Stimulated activated CD8-positive, alpha-beta memory T cell treated with anti-CD3 and anti-CD28 coated beads, Interleukin-15, amount 100 ng/mL, for 1 hour (primary cell): ENCODE results near the gene DLG4.

Experiments used
- DNase-seq: peaks from one replicate; pipeline ENCODE4 v3.0.0-alpha.2; 2020; ENCODE audit warnings: low read depth

DLG4 gene

GRCh38 chr17:7229504-7229903 is 9.9 kb upstream of the DLG4 start:
- no peak for DNase-seq

- no peak for DNase-seq
Observed at GRCh38 chr17:7228920-7229319, 9.3 kb upstream of the DLG4 start.

GRCh38 chr17:7226721-7227710 is 7.4 kb upstream of the DLG4 start:
- DNase-seq, result no peak

- DNase-seq, result no peak
Observed at GRCh38 chr17:7225711-7226331, 6.2 kb upstream of the DLG4 start.

GRCh38 chr17:7224661-7225111 is 5.0 kb upstream of the DLG4 start:
- DNase-seq, result no peak

- DNase-seq, result no peak
Observed at GRCh38 chr17:7224110-7224509, 4.5 kb upstream of the DLG4 start.

GRCh38 chr17:7223375-7223774 is 3.7 kb upstream of the DLG4 start:
- no peak for DNase-seq

GRCh38 chr17:7222972-7223292 is 3.3 kb upstream of the DLG4 start:
- no peak for DNase-seq

GRCh38 chr17:7222093-7222971 is 2.7 kb upstream of the DLG4 start:
- no peak for DNase-seq

- no peak for DNase-seq
Observed at GRCh38 chr17:7221278-7222092, 1.8 kb upstream of the DLG4 start.

GRCh38 chr17:7220593-7221277 is 1.1 kb upstream of the DLG4 start:
- no peak for DNase-seq

- no peak for DNase-seq
Observed at GRCh38 chr17:7219229-7219811, 316 bp downstream of the DLG4 start.

- no peak for DNase-seq
Observed at GRCh38 chr17:7218758-7219157, 878 bp downstream of the DLG4 start.

GRCh38 chr17:7218166-7218565 is 1.5 kb downstream of the DLG4 start:
- no peak for DNase-seq

GRCh38 chr17:7217113-7217987 is 2.3 kb downstream of the DLG4 start:
- no peak for DNase-seq

- no peak for DNase-seq
Observed at GRCh38 chr17:7216242-7217112, 3.2 kb downstream of the DLG4 start.

GRCh38 chr17:7215652-7216180 is 3.9 kb downstream of the DLG4 start:
- DNase-seq, result no peak

GRCh38 chr17:7215136-7215638 is 4.4 kb downstream of the DLG4 start:
- DNase-seq, result no peak
